H1 (cell line): ENCODE results near the gene RPL21. TPM values are rescaled to one million over a fixed set of nuclear protein-coding genes. Genes with fewer than 3 reads are reported as not detected.

ENCODE experiments used
- BRCA1 ChIP-seq: IDR thresholded peaks from 2 replicates; pipeline ENCODE4 v1.6.1; 2012; ENCODE audit warnings: low read depth, low read length, improper control_type of control experiment
- CBX5 ChIP-seq: fragments of 300-800, 300-1000 bp; sonication (generic); IDR thresholded peaks from 2 replicates; pipeline ENCODE4 v1.7.1; 2016; ENCODE audit warnings: antibody characterized with exemption, low read length, low read depth
- CEBPB ChIP-seq: IDR thresholded peaks from 2 replicates; pipeline ENCODE4 v1.6.1; 2012; ENCODE audit warnings: low read depth, low read length
- CHD1 ChIP-seq: IDR thresholded peaks from 2 replicates; pipeline ENCODE4 v1.6.1; 2012; ENCODE audit warnings: low read depth, low read length, improper control_type of control experiment
- CHD2 ChIP-seq: IDR thresholded peaks from 2 replicates; pipeline ENCODE4 v1.6.1; 2012; ENCODE audit warnings: low read length, improper control_type of control experiment
- EZH2 ChIP-seq: fragments of 200-600 bp; sonication (generic); IDR thresholded peaks from 2 replicates; pipeline ENCODE4 v1.7.1; 2012; ENCODE audit warnings: low read depth, mild to moderate bottlenecking, moderate library complexity, low read length, inconsistent platforms; ENCODE audit not compliant: severe bottlenecking
- GABPA ChIP-seq: IDR thresholded peaks from 2 replicates; pipeline ENCODE4 v1.6.1; 2011; ENCODE audit warnings: mild to moderate bottlenecking, low read length, moderate library complexity, borderline replicate concordance; ENCODE audit not compliant: insufficient read depth
- HDAC6 ChIP-seq: IDR thresholded peaks from one replicate; pipeline ENCODE4 v1.7.1; 2012; ENCODE audit warnings: low read depth, mild to moderate bottlenecking, inconsistent platforms, low read length, moderate library complexity
- JUN ChIP-seq: IDR thresholded peaks from 2 replicates; pipeline ENCODE4 v1.6.1; 2011; ENCODE audit warnings: low read depth, mild to moderate bottlenecking, improper control_type of control experiment, low read length
- JUND ChIP-seq: IDR thresholded peaks from 2 replicates; pipeline ENCODE4 v1.6.1; 2011; ENCODE audit warnings: mild to moderate bottlenecking, improper control_type of control experiment, low read length
- POLR2A ChIP-seq, 2 experiments: IDR thresholded peaks; 1 replicate in 1 of 2; 2 replicates in 1 of 2; pipeline ENCODE4 v1.6.1; 2011; ENCODE audit warnings: low read depth in 2 of 2, low read length in 2 of 2, mild to moderate bottlenecking in 2 of 2; ENCODE audit errors: control extremely low read depth in 1 of 2
- POLR2AphosphoS5 ChIP-seq: IDR thresholded peaks from 2 replicates; pipeline ENCODE4 v1.6.1; 2011; ENCODE audit warnings: low read depth, low read length
- RNF2 ChIP-seq: fragments of 200-900, 300-1000 bp; sonication (generic); IDR thresholded peaks from 2 replicates; pipeline ENCODE4 v1.7.1; 2016; ENCODE audit warnings: borderline replicate concordance, low read depth, mild to moderate bottlenecking, antibody characterized with exemption, low read length; ENCODE audit not compliant: poor library complexity, severe bottlenecking; ENCODE audit errors: missing control alignments
- SIN3A ChIP-seq, 2 experiments: IDR thresholded peaks in 1 of 2; conservative IDR thresholded peaks in 1 of 2; 2 replicates each; pipeline ENCODE4 v1.6.1; 2011 to 2012; ENCODE audit warnings: low read length in 2 of 2, improper control_type of control experiment in 1 of 2, low read depth in 1 of 2, mild to moderate bottlenecking in 1 of 2
- SUZ12 ChIP-seq: fragments of 200-600 bp; sonication (generic); IDR thresholded peaks from 2 replicates; pipeline ENCODE4 v1.6.1; 2012; ENCODE audit warnings: mild to moderate bottlenecking, inconsistent platforms, low read length, moderate library complexity, mixed read lengths
- TAF1 ChIP-seq: IDR thresholded peaks from 2 replicates; pipeline ENCODE4 v1.6.1; 2011; ENCODE audit warnings: mild to moderate bottlenecking, low read depth, low read length
- TBP ChIP-seq: IDR thresholded peaks from 2 replicates; pipeline ENCODE4 v1.6.1; 2011; ENCODE audit warnings: low read depth, low read length, improper control_type of control experiment
- polyA plus RNA-seq, 7 experiments: library from polyadenylated mRNA; depleted of rRNA in 3 of 7; stranded (reverse) in 5 of 7; unstranded in 2 of 7; fragments of >200 nt in 5 of 7; fragments of 200-250 nt in 2 of 7; gene quantifications; 1 replicate in 5 of 7; 2 replicates in 1 of 7; 4 replicates in 1 of 7; pipeline versions ENCODE4 v1.2.1 to v1.2.3, GENCODE V29; 2011 to 2013; ENCODE audit warnings: missing spikeins in 2 of 7, mixed read lengths in 2 of 7
- total RNA-seq: library from RNA; stranded (reverse); fragmentation: NEBNext Ultra II Directional; extraction: Animal tissue kit (Norgen Biotek cat#: 25700); gene quantifications from 2 replicates; pipeline ENCODE4 v1.2.1, GENCODE V29; 2021
- TF ChIP-seq, protein P1 (sequence below): IDR thresholded peaks from 2 replicates; pipeline ENCODE4 v1.6.1; 2012; ENCODE audit warnings: inconsistent platforms
- TF ChIP-seq, protein P2 (sequence below), 3 experiments: IDR thresholded peaks; 1 replicate in 2 of 3; 2 replicates in 1 of 3; pipeline versions ENCODE4 v1.5.1 to v1.6.1; 2011; ENCODE audit warnings: low read length in 3 of 3, mild to moderate bottlenecking in 3 of 3, inconsistent platforms in 2 of 3, low read depth in 1 of 3, moderate library complexity in 1 of 3; ENCODE audit not compliant: insufficient read depth in 1 of 3; ENCODE audit errors: control extremely low read depth in 1 of 3
- TF ChIP-seq, protein P3 (sequence below): IDR thresholded peaks from 2 replicates; pipeline ENCODE4 v1.6.1; 2012; ENCODE audit warnings: inconsistent platforms

The RPL21 gene
- total and polyA plus RNA-seq, 2 of the 8 experiments (the other 6 are each of a cell fraction or from before 2014, with no cell fraction given), result 624 to 1,283 TPM

DNA sequence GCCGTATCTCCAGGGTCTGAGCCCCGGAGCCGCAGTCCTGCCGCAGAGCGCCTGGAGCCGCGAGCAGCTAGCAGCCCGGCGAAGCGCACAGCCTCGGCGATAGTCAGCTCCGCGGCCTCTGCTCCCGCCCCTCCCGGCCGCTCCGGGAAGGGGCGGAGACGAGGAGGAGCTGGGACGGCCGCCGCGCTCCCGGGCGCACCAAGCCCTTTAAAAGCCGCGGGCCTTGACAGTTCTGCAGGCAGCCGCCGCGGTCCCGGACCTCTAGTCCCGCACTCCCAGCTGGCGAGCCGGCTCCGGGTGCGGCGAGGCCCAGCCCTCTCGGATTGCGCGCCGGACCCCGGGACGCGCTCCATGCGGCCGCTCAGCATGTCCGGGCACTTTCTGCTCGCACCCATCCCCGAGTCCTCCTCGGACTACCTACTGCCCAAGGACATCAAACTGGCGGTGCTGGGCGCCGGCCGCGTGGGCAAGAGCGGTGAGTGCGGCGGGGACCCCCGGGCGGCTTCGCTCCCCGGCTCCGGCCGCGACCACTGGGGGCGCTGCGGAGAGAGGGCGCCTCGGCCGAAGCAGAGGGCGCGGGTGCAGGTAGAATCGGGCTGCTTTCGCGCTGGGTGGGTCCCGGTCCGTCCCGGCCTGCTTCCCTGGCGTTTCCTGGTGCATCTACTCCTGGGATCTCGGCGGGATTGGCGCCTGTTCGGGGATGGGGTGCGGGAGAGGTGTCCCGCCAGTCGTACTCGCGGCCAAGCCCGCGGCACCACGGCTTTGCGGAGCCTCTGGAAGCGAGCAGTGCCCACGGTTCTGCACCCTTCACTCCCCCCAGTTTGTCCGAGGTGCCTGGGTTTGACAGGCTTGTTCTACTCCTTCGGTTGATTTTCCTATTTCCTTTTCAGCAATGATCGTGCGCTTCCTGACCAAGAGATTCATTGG lies 19.5 kb downstream of the RPL21 start, which contains the start of gene RASL11A (continued):
- TF ChIP-seq CHD2 (no peak), TBP (peak; percentile 78), EZH2 (no peak), JUND (no peak), CHD1 (no peak), BRCA1 (no peak), CBX5 (no peak), TAF1 (peak; percentile 72), RNF2 (peak; percentile 30), SUZ12 (peak; percentile 51; the same call in 1 of the 2 replicates), POLR2AphosphoS5 (no peak; the same call in 1 of the 2 replicates), CEBPB (no peak), GABPA (peak; percentile 39; the same call in 1 of the 2 replicates), SIN3A (conservative IDR thresholded peaks at IDR 0.05 in 1 of 2, IDR thresholded peaks at IDR 0.05 in 1 of 2; ENCODE audit: low read depth in 1 of 2, low read length in 2 of 2) (peak; percentile 22 to 85; a peak in 2 of 4 replicates), HDAC6 (no peak), JUN (no peak), POLR2A (IDR thresholded peaks at IDR 0.05; ENCODE audit: control extremely low read depth in 1 of 2, low read depth in 2 of 2, low read length in 2 of 2) (peak; percentile 65 to 87)
- TF ChIP-seq, protein P1, sequence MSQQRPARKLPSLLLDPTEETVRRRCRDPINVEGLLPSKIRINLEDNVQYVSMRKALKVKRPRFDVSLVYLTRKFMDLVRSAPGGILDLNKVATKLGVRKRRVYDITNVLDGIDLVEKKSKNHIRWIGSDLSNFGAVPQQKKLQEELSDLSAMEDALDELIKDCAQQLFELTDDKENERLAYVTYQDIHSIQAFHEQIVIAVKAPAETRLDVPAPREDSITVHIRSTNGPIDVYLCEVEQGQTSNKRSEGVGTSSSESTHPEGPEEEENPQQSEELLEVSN, result peak; percentile 66
- TF ChIP-seq, protein P2, sequence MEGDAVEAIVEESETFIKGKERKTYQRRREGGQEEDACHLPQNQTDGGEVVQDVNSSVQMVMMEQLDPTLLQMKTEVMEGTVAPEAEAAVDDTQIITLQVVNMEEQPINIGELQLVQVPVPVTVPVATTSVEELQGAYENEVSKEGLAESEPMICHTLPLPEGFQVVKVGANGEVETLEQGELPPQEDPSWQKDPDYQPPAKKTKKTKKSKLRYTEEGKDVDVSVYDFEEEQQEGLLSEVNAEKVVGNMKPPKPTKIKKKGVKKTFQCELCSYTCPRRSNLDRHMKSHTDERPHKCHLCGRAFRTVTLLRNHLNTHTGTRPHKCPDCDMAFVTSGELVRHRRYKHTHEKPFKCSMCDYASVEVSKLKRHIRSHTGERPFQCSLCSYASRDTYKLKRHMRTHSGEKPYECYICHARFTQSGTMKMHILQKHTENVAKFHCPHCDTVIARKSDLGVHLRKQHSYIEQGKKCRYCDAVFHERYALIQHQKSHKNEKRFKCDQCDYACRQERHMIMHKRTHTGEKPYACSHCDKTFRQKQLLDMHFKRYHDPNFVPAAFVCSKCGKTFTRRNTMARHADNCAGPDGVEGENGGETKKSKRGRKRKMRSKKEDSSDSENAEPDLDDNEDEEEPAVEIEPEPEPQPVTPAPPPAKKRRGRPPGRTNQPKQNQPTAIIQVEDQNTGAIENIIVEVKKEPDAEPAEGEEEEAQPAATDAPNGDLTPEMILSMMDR (IDR thresholded peaks at IDR 0.05; ENCODE audit: control extremely low read depth in 1 of 3, insufficient read depth in 1 of 3, low read depth in 1 of 3, low read length in 3 of 3), result peak; percentile 68 to 74 (median 71)
- TF ChIP-seq, protein P3, sequence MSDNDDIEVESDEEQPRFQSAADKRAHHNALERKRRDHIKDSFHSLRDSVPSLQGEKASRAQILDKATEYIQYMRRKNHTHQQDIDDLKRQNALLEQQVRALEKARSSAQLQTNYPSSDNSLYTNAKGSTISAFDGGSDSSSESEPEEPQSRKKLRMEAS, result peak; percentile 66; the same call in 1 of the 2 replicates
